NCI-H345 treated with DMSO at 0.1 percent for 48 hours (cell line): ENCODE results near the gene ANKS1B.

Experiments
- DNase-seq: peaks from one replicate; lab custom pipeline; 2025; ENCODE audit not compliant: unreplicated experiment; lab: John Stamatoyannopoulos, UW

ANKS1B gene

DNA sequence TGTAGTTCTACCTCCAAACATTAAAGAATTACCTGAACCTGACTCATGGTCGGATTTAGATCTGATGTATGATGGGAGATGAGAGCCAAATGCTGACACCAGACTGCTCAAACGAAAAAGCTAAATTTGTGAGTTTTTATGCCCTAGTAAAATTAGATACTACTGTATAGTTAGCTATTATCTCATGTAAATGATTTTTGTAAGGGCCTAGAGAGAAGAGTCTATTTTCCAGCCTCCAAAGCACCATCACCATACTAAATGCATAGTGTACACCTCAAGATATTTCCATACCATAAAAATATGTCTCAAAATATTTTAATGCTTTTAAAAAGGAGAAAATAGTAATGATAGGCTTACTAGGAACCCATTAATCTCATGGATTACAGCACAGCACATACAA lies 18.3 kb downstream of the ANKS1B start:
- no peak for DNase-seq

DNA sequence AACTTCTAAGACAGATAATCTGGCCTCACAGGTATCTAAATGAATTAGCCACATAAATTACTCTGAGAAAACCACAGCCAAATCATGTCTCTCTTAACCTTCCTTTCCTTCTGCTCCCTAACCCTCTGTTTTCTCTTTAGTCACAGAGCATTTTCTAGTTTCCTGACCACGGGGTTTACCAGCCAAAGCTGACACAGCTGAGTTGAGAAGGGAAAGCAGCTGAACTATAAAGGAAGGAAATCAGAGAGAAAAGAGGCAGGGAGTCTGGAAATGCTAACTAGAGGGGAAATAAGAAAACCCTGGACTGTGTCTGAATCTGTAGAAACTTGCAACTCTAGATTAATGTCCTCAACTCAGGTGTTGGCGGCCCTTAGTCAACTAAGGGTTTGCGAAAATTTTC lies 24.4 kb downstream of the ANKS1B start:
- DNase-seq = no peak

DNA sequence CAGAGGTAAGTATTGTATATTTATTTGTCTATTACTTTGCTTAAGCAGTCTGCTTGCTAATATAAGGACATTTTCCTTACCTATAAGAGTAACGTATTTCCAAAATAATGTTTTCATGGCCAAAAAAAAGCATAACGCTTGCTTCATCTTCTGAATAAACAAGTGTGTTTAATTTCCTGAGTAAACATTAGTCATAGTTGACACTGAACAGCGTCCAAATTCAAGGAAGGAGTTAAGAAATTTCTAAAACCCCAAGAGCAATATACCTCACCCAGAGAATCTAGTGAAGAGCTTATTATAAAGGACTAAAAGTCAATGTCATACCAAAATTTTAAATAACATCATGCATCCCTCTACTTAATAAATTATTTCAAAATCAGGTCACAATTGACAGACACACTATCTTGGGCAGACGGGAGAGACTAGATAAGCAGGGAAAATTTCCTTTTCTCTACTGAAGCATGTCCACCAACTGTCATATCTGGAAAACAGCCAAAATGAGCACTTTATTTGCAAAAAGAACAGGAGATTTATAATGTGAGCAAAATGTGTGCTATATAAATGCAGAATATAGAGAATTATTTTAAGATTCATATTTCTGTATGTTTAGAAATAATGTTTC lies 25.1 kb downstream of the ANKS1B start:
- no peak for DNase-seq

DNA sequence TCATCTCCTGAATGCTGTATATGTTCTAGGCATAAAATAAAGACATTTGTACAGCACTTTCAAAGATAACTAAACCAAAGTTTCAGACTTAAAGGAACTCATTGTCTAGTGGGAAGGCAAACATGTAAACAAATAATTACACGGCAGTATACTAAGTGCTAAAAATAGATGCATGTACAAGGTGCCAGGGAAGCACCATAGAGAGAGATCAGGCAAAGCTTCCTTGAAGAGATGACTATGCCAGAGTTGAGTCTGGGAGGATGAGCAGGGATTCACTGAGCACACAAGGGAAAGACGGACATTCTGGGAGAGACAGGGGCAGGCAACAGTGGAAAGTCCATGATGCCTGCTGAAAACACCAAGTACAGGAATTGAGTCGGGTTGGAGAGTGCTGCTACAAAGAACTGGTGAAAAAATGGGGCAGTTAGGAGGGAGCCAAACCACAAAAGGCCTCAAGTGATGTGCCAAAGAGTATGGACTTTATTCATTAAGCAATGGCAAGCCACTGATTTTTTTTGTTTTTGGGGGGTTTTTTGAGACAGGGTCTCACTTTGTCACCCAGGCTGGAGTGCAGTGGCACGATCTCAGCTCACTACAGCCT lies 26.8 kb downstream of the ANKS1B start:
- no peak for DNase-seq

DNA sequence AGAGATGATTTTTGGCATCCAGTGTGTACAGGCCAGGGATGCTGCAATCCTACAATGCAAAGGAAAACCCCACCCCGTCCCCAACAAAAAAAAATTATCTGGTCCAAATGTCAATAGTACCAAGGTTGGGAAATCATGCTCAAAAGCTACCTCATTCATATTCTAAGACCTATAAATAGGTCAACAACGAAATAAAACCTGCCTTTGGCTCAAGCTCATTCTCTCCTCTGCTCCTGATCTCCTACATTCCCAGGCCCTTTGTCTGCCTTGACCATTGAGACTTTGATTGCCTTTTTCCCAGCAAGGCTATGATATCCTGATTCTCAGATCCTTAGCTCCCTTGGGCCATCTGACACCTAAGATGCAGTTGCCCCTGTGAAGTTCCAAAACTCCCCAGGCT lies 30.0 kb downstream of the ANKS1B start:
- DNase-seq = no peak

DNA sequence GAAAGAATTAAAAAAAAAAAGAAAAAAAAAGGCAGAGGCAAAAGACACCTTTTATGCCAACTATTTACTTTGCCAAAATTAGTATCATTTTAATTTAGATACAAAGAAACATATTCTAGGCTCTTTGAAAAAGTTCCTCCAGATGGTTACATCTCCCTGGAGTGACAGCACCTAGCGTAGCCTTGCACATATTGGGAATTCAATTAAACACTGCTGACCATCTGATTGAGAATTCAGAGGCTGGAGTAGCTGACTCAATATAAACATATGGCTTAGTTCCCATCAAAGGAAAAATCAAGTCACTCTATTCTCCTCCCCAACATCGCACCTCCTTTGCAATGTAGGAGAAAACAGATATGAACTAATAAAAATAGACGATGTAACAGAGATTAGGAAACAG lies 36.4 kb downstream of the ANKS1B start:
- no peak for DNase-seq

DNA sequence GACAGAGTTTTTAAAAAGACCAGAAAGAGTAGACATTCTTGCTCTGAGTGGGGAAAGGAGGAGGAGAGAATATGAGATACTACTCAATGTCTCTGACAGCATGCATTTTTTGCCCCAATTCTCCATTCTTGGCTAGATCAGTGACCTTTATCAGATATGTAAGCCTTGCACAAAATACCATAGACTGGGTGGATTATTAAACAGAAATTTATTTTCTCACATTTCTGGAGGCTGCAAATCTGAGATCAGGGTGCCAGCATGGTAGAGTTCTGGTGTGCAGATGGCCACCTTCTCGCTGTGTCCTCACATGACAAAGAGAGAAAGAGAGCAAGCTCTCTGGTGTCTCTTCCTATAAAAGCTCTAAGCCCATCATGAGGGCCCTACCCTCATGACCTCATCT lies 38.6 kb downstream of the ANKS1B start:
- no peak for DNase-seq

DNA sequence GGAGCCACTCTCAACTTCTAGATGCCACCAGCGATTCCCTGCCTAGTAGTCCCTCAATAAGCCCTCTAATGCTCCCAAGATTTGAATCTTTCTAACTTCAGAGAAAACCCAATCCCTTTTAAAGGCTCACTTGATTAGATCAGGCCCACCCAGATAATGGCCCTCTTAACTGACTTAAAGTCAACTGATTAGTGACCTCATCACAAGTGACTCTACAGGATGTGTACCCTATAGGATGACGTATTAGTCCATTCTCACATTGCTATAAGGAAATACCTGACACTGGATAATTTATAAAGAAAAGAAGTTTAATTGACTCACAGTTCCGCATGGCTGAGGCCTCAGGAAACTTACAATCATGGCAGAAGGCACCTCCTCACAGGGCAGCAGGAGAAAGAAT lies 49.1 kb downstream of the ANKS1B start:
- DNase-seq = no peak

DNA sequence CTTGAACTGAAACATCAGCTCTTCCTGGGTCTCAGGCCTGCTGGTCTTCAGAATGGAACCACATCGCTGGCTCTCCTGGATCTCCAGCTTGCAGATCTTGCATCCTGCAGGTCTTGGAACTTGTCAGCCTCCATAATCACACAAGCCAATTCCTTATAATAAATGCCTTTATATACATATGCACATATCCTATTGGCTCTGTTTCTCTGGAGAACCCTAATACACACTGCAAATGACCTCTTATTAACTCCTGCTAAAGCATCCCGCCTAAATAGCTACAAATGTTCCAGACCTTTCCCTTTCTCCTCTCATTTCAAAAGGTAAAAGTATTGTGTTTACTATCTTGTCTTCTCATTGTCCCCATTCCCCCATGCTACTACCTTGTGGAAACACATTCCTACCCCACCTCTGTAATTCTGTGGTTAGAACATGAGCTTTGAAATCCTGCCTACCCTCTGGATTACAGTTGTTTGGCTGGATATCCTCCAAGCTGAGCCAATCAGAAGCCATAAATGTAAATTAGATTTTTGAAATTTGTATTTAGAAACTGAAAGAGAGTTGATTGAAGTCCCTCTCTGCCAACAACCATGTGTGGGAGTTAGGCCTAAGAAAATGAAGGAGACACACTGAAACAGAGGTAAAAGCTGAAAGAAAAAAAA lies 58.1 kb downstream of the ANKS1B start:
- DNase-seq = no peak

DNA sequence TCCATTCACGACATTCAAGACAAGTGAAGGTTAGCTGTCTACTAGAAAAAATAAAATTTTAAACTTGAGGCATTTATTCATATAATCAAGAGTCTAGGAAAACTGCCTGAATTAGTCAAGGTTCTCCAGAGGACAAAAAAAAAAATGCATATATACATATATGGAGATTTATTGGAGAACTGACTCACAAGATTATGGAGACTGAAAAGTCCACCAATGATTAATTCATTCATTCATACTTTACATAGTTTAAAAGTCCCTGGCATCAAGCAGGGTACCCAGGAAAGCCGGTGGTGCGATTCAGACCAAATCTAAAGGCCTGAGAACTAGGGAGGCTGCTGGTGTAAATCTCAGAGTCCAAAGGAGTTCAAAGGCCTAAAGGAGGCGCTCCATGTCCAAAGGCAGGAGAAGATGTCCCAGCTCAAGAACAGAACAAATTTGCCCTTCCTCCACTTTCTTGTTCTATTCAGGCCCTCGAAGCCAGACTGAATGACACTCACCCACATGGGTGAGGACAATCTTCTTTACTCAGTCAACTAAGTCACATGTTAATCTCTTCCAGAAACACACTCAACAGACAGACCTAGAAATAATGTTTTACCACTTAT lies 64.3 kb downstream of the ANKS1B start:
- no peak for DNase-seq

DNA sequence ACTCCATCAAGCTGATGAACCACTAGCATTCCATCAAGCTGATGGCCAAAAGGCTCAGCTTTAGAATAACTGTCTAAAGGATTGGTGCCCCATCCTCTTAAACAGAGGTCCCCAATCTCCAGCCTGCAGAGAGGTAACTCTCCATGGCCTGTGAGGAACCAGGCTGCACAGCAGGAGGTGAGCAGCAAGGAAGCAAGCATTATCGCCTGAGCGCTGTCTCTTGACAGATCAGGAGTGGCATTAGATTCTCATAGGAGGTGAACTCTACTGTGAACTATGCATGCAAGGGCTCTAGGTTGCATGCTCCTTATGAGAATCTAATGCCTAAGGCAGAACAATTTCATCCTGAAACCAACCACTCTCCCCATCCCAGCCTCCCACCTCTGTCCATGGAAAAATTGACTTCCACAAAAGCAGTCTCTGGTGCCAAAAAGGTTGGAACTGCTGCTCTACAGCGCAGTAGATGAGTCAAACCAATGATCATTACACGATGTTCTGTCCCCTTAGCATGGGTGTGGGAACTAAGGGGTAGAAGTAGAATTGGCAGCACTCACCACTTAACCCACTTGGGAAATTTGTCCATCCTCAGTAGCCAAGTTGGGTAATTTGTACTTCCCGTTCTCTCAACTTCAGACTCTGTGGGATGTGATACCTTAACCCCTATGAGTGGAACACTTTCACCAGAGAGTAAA lies 66.9 kb downstream of the ANKS1B start:
- no peak for DNase-seq

DNA sequence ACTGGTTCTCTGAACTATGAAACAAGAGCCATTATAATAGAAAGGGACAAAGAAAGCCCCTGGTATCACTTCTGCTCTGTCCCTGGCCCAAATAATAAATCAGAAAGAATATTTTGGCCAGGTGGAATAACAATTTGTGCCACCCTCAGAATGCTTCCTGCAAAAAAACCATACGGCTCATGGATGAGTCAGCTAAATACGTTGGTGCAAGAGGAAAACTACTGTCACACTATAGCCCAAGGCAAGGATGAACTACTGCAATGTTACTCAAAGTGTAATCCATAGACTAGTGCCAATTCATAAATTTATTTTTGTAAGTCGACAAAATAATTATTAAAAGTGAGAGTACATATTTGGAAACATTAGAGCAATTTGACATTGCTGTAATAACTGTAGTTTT lies 68.2 kb downstream of the ANKS1B start:
- DNase-seq = no peak

DNA sequence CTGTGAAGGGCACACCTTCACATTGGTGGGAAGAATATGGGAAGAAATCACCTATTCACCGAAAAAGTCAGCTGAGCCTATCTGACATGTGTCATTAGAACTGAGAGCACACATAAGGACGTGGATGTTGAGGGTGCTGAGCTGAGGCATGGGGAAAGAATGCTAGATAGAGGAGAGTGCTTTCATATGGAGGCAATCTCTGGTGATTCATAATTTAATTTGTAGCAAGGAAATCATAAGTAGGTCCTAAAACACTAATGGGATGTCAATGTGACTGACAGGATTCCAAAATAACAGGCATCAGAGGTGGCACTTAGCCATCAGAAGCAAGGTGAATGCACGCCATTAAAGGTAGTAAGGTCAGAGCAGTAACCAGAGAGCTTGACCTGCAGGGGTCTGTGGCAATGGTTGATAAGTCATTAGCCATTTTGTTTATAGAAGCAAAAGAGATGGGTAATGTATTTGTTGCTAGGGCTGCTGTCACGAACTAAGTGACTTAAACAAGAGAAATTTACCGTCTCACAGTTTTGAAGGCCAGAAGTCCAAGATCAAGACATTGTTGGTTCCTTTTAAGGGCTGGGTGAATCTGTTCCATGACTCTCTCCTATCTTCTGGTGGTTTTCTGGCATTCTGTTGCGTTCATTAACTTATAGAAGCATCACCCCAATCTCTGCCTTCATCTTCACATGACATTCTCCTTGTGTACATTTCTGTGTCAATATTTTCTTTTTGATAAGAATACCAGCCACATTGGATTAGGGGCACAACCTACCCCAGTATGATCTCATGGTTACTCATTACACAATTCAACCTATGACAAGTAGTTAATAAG lies 69.3 kb downstream of the ANKS1B start:
- no peak for DNase-seq

DNA sequence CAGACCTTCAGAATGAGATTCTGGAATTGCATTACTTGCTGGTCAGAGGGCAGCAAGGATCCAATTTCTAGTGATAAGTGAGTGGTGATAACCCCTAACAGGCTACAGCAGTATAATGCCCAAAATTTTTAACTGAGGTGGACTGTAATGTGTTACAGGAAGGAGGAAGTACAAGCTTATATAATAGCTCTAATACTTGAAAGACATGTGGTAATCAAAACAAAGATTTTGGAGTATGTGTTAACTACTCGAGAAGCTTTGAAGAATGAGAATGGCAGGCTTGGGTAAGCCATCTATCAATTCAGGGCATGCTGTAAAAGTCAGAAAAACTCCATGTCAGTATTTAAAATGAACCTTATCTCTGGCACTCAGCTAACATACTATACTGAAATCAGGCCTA lies 70.5 kb downstream of the ANKS1B start:
- DNase-seq = no peak

DNA sequence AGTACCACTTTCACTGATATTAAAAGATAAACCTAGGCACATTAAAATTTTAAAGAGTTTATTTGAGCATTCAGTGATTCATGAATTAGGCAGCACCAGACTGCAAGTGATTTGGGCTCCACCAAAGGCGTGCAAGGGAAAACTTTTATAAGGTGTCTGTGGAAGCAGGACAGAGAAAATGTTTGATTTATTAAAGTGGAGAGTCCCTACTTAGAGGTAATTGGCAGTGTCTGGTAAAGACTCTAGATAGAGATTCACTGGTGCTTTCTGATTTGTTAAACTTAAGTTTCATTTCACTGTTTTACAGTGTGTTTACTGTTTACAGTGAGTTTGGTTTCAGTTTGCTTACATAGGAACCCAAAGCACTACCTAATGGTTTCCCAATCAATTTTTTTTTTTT lies 72.8 kb downstream of the ANKS1B start:
- DNase-seq = no peak

DNA sequence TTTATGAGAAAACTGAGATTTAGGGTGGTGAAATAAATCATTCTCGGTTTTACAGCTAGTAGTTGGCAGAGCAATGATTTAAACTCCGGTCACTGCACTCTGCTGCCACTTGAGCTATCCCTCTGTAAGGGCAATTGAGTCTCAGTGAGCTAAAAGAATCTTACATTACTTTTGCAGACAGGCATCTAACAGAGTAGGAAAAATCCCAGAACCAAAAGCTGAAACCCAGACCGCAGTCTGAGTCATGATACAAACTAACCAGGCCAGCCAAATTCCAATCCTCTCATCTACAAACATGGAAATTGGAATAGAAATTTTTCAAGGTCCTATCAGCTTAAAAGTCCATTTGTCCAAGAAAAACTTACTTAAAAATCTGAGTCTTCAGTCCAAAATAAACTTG lies 73.7 kb downstream of the ANKS1B start:
- DNase-seq = no peak

DNA sequence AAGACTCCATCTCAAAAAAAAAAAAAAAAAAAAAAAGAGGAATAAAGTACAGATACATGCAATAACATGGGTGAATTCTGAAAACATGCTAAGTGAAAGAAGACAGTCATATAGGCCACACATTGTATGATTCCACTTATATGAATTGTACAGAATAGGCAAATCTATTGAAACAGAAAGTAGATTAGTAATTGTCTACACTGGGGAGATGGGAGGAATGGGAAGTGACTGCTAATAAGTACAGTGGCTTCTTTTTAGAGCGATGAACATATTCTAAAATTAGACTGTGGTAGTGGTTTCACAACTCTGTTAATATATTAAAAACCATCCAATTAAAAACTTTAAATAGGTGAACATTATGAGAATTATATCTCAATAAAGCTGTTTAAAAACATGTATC lies 74.4 kb downstream of the ANKS1B start:
- no peak for DNase-seq

DNA sequence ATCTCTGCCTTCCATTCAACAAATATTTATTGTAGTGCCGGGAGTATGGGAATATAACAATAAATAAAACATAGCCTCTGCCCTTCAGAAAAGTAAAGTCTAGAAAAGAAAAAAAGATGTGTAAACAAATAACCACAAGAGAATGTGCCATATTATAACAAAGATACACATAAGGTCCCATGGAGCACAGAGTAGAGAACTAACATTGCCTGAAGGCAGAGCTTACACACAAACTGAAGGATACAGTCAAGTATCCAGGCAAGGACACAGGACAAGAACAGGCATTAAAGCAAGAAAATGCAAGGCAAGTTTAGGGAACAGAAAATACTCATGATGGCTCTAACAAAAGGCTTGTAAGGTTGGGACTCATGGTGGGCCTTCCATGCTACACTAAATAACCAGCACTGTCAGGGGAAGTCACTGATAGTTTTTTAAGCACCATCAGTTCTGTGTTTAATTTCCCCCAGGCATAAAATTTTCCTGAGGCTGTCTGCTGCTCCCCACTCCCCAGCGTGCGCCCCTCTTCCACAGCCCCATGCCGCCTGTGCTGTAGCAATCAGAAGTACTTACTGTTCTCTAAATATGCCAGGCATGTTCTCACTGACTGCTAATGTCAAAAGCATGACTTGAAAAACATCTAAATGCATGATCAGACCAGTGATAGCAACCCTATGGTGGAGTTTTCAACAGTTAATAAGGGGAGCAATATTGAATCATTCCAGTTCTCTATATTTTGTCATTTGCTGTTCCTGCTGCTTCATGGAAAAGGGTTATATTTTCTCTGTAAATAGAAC lies 77.8 kb downstream of the ANKS1B start:
- no peak for DNase-seq

DNA sequence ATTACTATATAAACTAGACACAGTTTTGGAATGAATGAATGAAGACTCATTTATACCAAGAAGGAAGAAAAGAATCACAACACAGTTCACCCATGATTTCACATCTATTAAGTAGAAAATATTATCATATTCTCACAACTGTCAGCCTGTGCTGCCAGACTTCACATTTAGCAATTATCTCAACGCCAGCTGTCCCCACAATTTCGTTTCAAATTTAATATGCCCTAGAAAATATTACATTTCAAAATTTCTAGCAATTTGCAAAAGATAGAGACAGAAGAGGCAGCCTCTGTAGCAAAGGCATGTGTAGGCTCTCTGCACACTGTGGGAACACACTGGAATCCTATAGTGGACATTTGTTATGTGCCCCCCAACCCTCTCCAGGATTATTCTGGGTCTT lies 83.6 kb downstream of the ANKS1B start:
- no peak for DNase-seq

DNA sequence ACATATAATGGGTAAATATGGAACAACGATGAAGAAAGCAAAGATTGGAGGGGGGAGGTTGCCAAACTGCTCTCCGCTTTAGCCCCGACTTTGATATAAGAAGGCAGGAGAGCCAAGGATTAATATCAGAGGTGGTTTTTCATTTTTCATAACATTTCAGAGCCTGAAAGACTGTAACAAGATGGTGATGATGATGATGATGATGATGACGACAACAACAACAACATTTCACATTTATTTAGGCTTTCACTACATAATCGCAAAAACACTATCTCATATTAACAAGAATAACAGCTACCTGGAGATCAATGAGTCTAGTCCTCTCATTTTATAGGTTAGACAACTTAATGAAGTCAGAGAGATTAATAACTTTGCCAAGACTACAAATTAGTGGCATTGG lies 86.1 kb downstream of the ANKS1B start:
- DNase-seq = no peak
